K562 (cell line): ENCODE results near the gene MYO3B. TPM values are rescaled to one million over a fixed set of nuclear protein-coding genes. Genes with fewer than 3 reads are reported as not detected.

ENCODE experiments used
- ATF7 ChIP-seq: fragments of 450-650 bp; IDR thresholded peaks from 2 replicates; pipeline ENCODE4 v1.7.1; 2014; ENCODE audit warnings: mild to moderate bottlenecking, moderate library complexity
- BACH1 ChIP-seq: fragments of 200-800 bp; sonication (Bioruptor generic); IDR thresholded peaks from 2 replicates; pipeline ENCODE4 v1.6.1; 2016; ENCODE audit warnings: missing genetic modification characterization, missing compliant biosample characterization
- CEBPZ ChIP-seq: fragments of 150-350 bp; IDR thresholded peaks from 2 replicates; pipeline ENCODE4 v1.6.1; 2014; ENCODE audit warnings: low read depth, mild to moderate bottlenecking, low read length, borderline replicate concordance
- CREB1 ChIP-seq, 2 experiments: sonication (generic) in 1 of 2; formaldehyde crosslinking in 1 of 2; IDR thresholded peaks; 2 replicates each; pipeline versions ENCODE4 v1.6.1 to v1.8.0; 2012 to 2022; ENCODE audit warnings: inconsistent platforms in 1 of 2, mild to moderate bottlenecking in 1 of 2, missing genetic modification reagents in 1 of 2, moderate library complexity in 1 of 2
- CREM ChIP-seq: IDR thresholded peaks from 2 replicates; pipeline ENCODE4 v1.6.1; 2014; ENCODE audit warnings: antibody characterized with exemption, low read depth
- DDX20 ChIP-seq: fragments of 450-650 bp; IDR thresholded peaks from 2 replicates; pipeline ENCODE4 v1.6.1; 2016; ENCODE audit warnings: missing genetic modification characterization, low read depth, mild to moderate bottlenecking, missing compliant biosample characterization, moderate library complexity
- ELF4 ChIP-seq: fragments of 450-650 bp; formaldehyde crosslinking; IDR thresholded peaks from 2 replicates; pipeline ENCODE4 v1.4.0; 2022; ENCODE audit warnings: missing genetic modification characterization
- EP300 ChIP-seq: IDR thresholded peaks from 2 replicates; pipeline ENCODE4 v1.6.1; 2012; ENCODE audit warnings: low read length, improper control_type of control experiment
- ERF ChIP-seq: fragments of 450-650 bp; formaldehyde crosslinking; IDR thresholded peaks from 2 replicates; pipeline ENCODE4 v1.4.0; 2020; ENCODE audit warnings: mild to moderate bottlenecking, mixed read lengths
- FOSL1 ChIP-seq: fragments of 200-800 bp; sonication (Bioruptor generic); conservative IDR thresholded peaks from 2 replicates; pipeline ENCODE4 v1.6.1; 2016; ENCODE audit warnings: missing genetic modification characterization, missing compliant biosample characterization
- GATAD2B ChIP-seq: fragments of 450-650 bp; IDR thresholded peaks from 2 replicates; pipeline ENCODE4 v1.6.1; 2017; ENCODE audit warnings: mild to moderate bottlenecking, borderline replicate concordance
- HDAC1 ChIP-seq, 2 experiments: fragments of 450-650 bp; IDR thresholded peaks; 2 replicates each; pipeline ENCODE4 v1.6.1; 2016 to 2017; ENCODE audit warnings: inconsistent platforms in 1 of 2, mild to moderate bottlenecking in 1 of 2, moderate library complexity in 1 of 2
- HOXB6 ChIP-seq: fragments of 250-450 bp; sonication (Bioruptor Pico); IDR thresholded peaks from 2 replicates; pipeline ENCODE4 v1.5.1; 2022; ENCODE audit warnings: mild to moderate bottlenecking, borderline replicate concordance
- MAFK ChIP-seq: IDR thresholded peaks from 2 replicates; pipeline ENCODE4 v1.6.1; 2011; ENCODE audit warnings: low read length, improper control_type of control experiment
- MTF1 ChIP-seq: fragments of 250-450 bp; sonication (Bioruptor Pico); IDR thresholded peaks from 2 replicates; pipeline ENCODE4 v1.9.0; 2021; ENCODE audit warnings: moderate library complexity, mild to moderate bottlenecking, inconsistent platforms, borderline replicate concordance
- NCOR1 ChIP-seq: fragments of 450-650 bp; IDR thresholded peaks from 2 replicates; pipeline ENCODE4 v1.6.1; 2016; ENCODE audit warnings: mild to moderate bottlenecking, moderate library complexity
- RAD21 ChIP-seq, 2 experiments: fragments of 250-450 bp in 1 of 2; fragments of 450-650 bp in 1 of 2; sonication (Bioruptor Pico) in 1 of 2; formaldehyde crosslinking in 1 of 2; IDR thresholded peaks in 1 of 2; conservative IDR thresholded peaks in 1 of 2; 2 replicates each; pipeline versions ENCODE4 v1.4.0 to v1.8.0; 2020 to 2022; ENCODE audit warnings: mild to moderate bottlenecking in 2 of 2, moderate library complexity in 1 of 2
- SAFB ChIP-seq: fragments of 200-400 bp; formaldehyde crosslinking; IDR thresholded peaks from 2 replicates; pipeline ENCODE4 v1.6.1; 2017; ENCODE audit warnings: low read depth, low read length, borderline replicate concordance
- SMARCA5 ChIP-seq: fragments of 450-650 bp; IDR thresholded peaks from 2 replicates; pipeline ENCODE4 v1.6.1; 2016
- SRSF7 ChIP-seq: fragments of 200-400 bp; formaldehyde crosslinking; optimal IDR thresholded peaks from 2 replicates; pipeline ENCODE3; 2017; ENCODE audit warnings: mild to moderate bottlenecking, low read depth, low read length
- STAT5A ChIP-seq: IDR thresholded peaks from 2 replicates; pipeline ENCODE4 v1.6.1; 2012; ENCODE audit warnings: low read length, inconsistent platforms, borderline replicate concordance
- TARDBP ChIP-seq: fragments of 450-650 bp; IDR thresholded peaks from 2 replicates; pipeline ENCODE4 v1.6.1; 2016
- TRIM24 ChIP-seq, 2 experiments: fragments of 450-650 bp; IDR thresholded peaks; 2 replicates each; pipeline ENCODE4 v1.6.1; 2016
- ZBTB7A ChIP-seq: IDR thresholded peaks from 2 replicates; pipeline ENCODE4 v1.6.1; 2011; ENCODE audit warnings: low read depth, mild to moderate bottlenecking, low read length, moderate library complexity, borderline replicate concordance; ENCODE audit not compliant: control insufficient read depth
- ZNF124 ChIP-seq: sonication (generic); formaldehyde crosslinking; IDR thresholded peaks from 2 replicates; pipeline ENCODE4 v1.8.1; 2022; ENCODE audit warnings: missing genetic modification reagents
- ZNF175 ChIP-seq: fragments of 200-800 bp; sonication (Bioruptor generic); IDR thresholded peaks from 2 replicates; pipeline ENCODE4 v1.6.1; 2016; ENCODE audit warnings: low read depth, mild to moderate bottlenecking, missing genetic modification characterization, missing compliant biosample characterization
- ZNF274 ChIP-seq: IDR thresholded peaks from 2 replicates; pipeline ENCODE4 v1.6.1; 2011; ENCODE audit warnings: low read depth, mild to moderate bottlenecking, low read length, moderate library complexity, borderline replicate concordance
- ZNF668 ChIP-seq: fragments of 250-450 bp; sonication (Bioruptor Pico); IDR thresholded peaks from 2 replicates; pipeline ENCODE4 v1.8.0; 2022; ENCODE audit warnings: mild to moderate bottlenecking, inconsistent platforms
- ZNF79 ChIP-seq: fragments of 250-450 bp; sonication (Bioruptor Pico); IDR thresholded peaks from 2 replicates; pipeline ENCODE4 v1.4.0; 2020; ENCODE audit warnings: low read depth, mild to moderate bottlenecking, moderate library complexity
- polyA plus RNA-seq, 8 experiments: library from polyadenylated mRNA; depleted of rRNA in 4 of 8; stranded (reverse) in 5 of 8; unstranded in 3 of 8; fragments of >200 nt; fragmentation: Nextera tagmentation in 2 of 8; fragmentation: Illumina TruSeq in 1 of 8; extraction: Ambion mirVana in 2 of 8; extraction: Trizol in 1 of 8; gene quantifications; 2 replicates each; pipeline versions ENCODE4 v1.2.1 to v1.2.3, GENCODE V29; 2011 to 2014; ENCODE audit warnings: inconsistent platforms in 1 of 8, missing spikeins in 1 of 8
- total RNA-seq, 7 experiments: library from RNA; depleted of rRNA in 6 of 7; stranded (reverse); fragments of >200 nt in 6 of 7; fragmentation: Illumina TruSeq in 2 of 7; extraction: Trizol in 2 of 7; gene quantifications; 2 replicates each; pipeline versions ENCODE4 v1.2.1 to v1.2.3, GENCODE V29; 2011 to 2021; ENCODE audit warnings: low replicate concordance in 1 of 7

The MYO3B gene
- total and polyA plus RNA-seq, 9 of the 15 experiments (the other 6 are each of a cell fraction or from before 2014, with no cell fraction given): 2.7 to 6.5 (median 3.6) TPM

- TF ChIP-seq ATF7 (peak; percentile 51), ELF4 (CRISPR knock-in tag) (no peak), RAD21 (CRISPR knock-in tag; conservative IDR thresholded peaks at IDR 0.05 in 1 of 2, IDR thresholded peaks at IDR 0.05 in 1 of 2) (no peak), BACH1 (tag) (no peak), ZNF124 (CRISPR knock-in tag) (no peak), CREB1 (IDR thresholded peaks at IDR 0.05) (0 out of 2 replicates have a peak, but pooled peaks have one; percentile 45), CREB1 (CRISPR knock-in tag; IDR thresholded peaks at IDR 0.05) (0 out of 2 replicates have a peak, but pooled peaks have one; percentile 33), ZBTB7A (no peak), SAFB (no peak), ZNF79 (CRISPR knock-in tag) (no peak), FOSL1 (tag) (no peak), TARDBP (no peak), EP300 (peak; percentile 58; the same call in 1 of the 2 replicates), CEBPZ (no peak), MAFK (peak; percentile 48; the same call in 1 of the 2 replicates), SMARCA5 (no peak), CREM (peak; percentile 59; the same call in 1 of the 2 replicates), HDAC1 (IDR thresholded peaks at IDR 0.05) (peak in 1 of 2 experiments; percentile 10; a peak in 1 of 4 replicates), ZNF668 (no peak), DDX20 (tag) (no peak), ERF (CRISPR knock-in tag) (no peak), MTF1 (CRISPR knock-in tag) (no peak), STAT5A (peak; percentile 48; the same call in 1 of the 2 replicates), SRSF7 (no peak), ZNF175 (CRISPR knock-in tag) (no peak), GATAD2B (peak; percentile 45; the same call in 1 of the 2 replicates), NCOR1 (peak; percentile 47; the same call in 1 of the 2 replicates), HOXB6 (CRISPR knock-in tag) (no peak), ZNF274 (no peak), TRIM24 (IDR thresholded peaks at IDR 0.05) (peak in 1 of 2 experiments; percentile 7; a peak in 1 of 4 replicates)
Observed at GRCh38 chr2:170298861-170299429, 121.0 kb downstream of the MYO3B start (continued).
